Fibroblast of lung (primary cell): ENCODE results near the gene ASTN2.

Experiments used
- CTCF ChIP-seq, 2 donors: IDR thresholded peaks in 1 of 2; conservative IDR thresholded peaks in 1 of 2; 1 replicate in 1 of 2; 2 replicates in 1 of 2; pipeline ENCODE4 v1.5.1; 2011 to 2012; ENCODE audit warnings: low read length in 2 of 2, control low read depth in 1 of 2, inconsistent platforms in 1 of 2, low read depth in 1 of 2, mild to moderate bottlenecking in 1 of 2
- EZH2 ChIP-seq: IDR thresholded peaks from 2 replicates; pipeline ENCODE4 v1.5.1; 2012; ENCODE audit warnings: low read length, control low read depth, mild to moderate bottlenecking; ENCODE audit errors: missing control alignments

DNA sequence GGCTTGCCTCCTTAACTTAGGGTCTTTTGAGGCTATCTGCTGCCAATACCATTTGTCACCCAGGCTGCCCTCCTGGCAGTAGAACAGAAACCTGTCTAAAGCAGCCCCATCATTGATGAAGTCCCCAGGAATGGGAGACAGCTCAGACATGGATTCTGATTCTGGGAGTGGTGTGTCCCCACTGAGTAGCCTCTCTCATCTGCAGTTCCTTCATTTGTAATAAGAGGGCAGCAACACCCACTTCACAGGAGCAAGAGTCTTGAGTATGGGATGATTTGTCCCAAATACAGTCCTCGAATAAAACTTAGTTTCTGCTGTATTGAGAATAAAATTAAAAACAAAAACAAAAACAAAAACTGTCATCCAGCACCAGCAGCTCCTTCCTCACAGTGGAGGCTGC lies 167.6 kb downstream of the ASTN2 start:
- no peak for TF ChIP-seq CTCF (conservative IDR thresholded peaks at IDR 0.05 in 1 of 2, IDR thresholded peaks at IDR 0.05 in 1 of 2; ENCODE audit: low read depth in 1 of 2, low read length in 2 of 2)
- TF ChIP-seq EZH2 = no peak
